Liver (tissue), 9 donors: ENCODE measurements around the gene ARHGEF10L. TPM values are rescaled to one million over a fixed set of nuclear protein-coding genes. Genes with fewer than 3 reads are reported as not detected.

Experiments
- DNase-seq: peaks from one replicate; pipeline ENCODE4 v3.0.0-alpha.2; 2017; ENCODE audit warnings: low spot score
- H3K27ac ChIP-seq, 2 donors: one replicate each; pipeline ENCODE4 v1.7.0; 2013; ENCODE audit warnings: inconsistent platforms in 2 of 2, low read length in 2 of 2, control low read depth in 1 of 2, low read depth in 1 of 2, mild to moderate bottlenecking in 1 of 2
- H3K27me3 ChIP-seq, 4 donors: one replicate each; pipeline versions ENCODE4 v1.6.1 to v1.7.0; 2013; ENCODE audit warnings: low read length in 3 of 4, inconsistent platforms in 1 of 4, mild to moderate bottlenecking in 1 of 4, moderate library complexity in 1 of 4; ENCODE audit not compliant: control insufficient read depth in 4 of 4, insufficient read depth in 4 of 4
- H3K36me3 ChIP-seq, 4 donors: one replicate each; pipeline versions ENCODE4 v1.6.1 to v1.7.0; 2013; ENCODE audit warnings: low read length in 3 of 4, mild to moderate bottlenecking in 3 of 4, low read depth in 1 of 4, moderate library complexity in 1 of 4; ENCODE audit not compliant: control insufficient read depth in 4 of 4, insufficient read depth in 3 of 4
- H3K4me1 ChIP-seq, 4 donors: one replicate each; pipeline versions ENCODE4 v1.6.1 to v1.7.0; 2013; ENCODE audit warnings: low read length in 3 of 4, mild to moderate bottlenecking in 3 of 4, moderate library complexity in 1 of 4; ENCODE audit not compliant: control insufficient read depth in 4 of 4, insufficient read depth in 4 of 4
- H3K4me3 ChIP-seq, 3 donors: one replicate each; pipeline versions ENCODE4 v1.6.1 to v1.7.0; 2013; ENCODE audit warnings: low read length in 3 of 3, control low read depth in 1 of 3, low read depth in 1 of 3, mild to moderate bottlenecking in 1 of 3
- H3K9ac ChIP-seq, 2 donors: one replicate each; pipeline ENCODE4 v1.7.0; 2013; ENCODE audit warnings: low read length in 2 of 2, mild to moderate bottlenecking in 2 of 2, moderate library complexity in 2 of 2, control low read depth in 1 of 2, low read depth in 1 of 2
- H3K9me3 ChIP-seq, 4 donors: one replicate each; pipeline versions ENCODE4 v1.6.1 to v1.7.0; 2013; ENCODE audit warnings: low read length in 3 of 4; ENCODE audit not compliant: control insufficient read depth in 4 of 4
- ATF3 ChIP-seq: IDR thresholded peaks from 2 replicates; pipeline ENCODE4 v1.6.1; 2016; ENCODE audit warnings: antibody characterized with exemption
- CTCF ChIP-seq: fragments of 150-350 bp; IDR thresholded peaks from 2 replicates; pipeline ENCODE4 v1.5.1; 2017; ENCODE audit warnings: improper control_type of control experiment, low read depth, low read length; ENCODE audit not compliant: missing input control
- FOXA2 ChIP-seq: IDR thresholded peaks from 2 replicates; pipeline ENCODE4 v1.6.1; 2016; ENCODE audit warnings: antibody characterized with exemption
- GABPA ChIP-seq, 2 donors: IDR thresholded peaks in 1 of 2; conservative IDR thresholded peaks in 1 of 2; 2 replicates each; pipeline ENCODE4 v1.6.1; 2016; ENCODE audit warnings: antibody characterized with exemption in 2 of 2, mild to moderate bottlenecking in 1 of 2, moderate library complexity in 1 of 2
- HNF4A ChIP-seq, 2 donors: conservative IDR thresholded peaks; 2 replicates each; pipeline ENCODE4 v1.6.1; 2016; ENCODE audit warnings: antibody characterized with exemption in 2 of 2, mild to moderate bottlenecking in 2 of 2
- MAX ChIP-seq: IDR thresholded peaks from 2 replicates; pipeline ENCODE4 v1.6.1; 2016; ENCODE audit warnings: antibody characterized with exemption
- RAD21 ChIP-seq, 2 donors: IDR thresholded peaks; 2 replicates each; pipeline ENCODE4 v1.6.1; 2016; ENCODE audit warnings: antibody characterized with exemption in 2 of 2, mild to moderate bottlenecking in 2 of 2
- REST ChIP-seq: IDR thresholded peaks from 2 replicates; pipeline ENCODE4 v1.6.1; 2016; ENCODE audit warnings: antibody characterized with exemption, mild to moderate bottlenecking
- RXRA ChIP-seq, 2 donors: IDR thresholded peaks; 2 replicates each; pipeline ENCODE4 v1.6.1; 2017 to 2018; ENCODE audit warnings: antibody characterized with exemption in 2 of 2, mild to moderate bottlenecking in 1 of 2
- SP1 ChIP-seq: IDR thresholded peaks from 2 replicates; pipeline ENCODE4 v1.6.1; 2018; ENCODE audit warnings: antibody characterized with exemption, mild to moderate bottlenecking
- TAF1 ChIP-seq: conservative IDR thresholded peaks from 2 replicates; pipeline ENCODE4 v1.6.1; 2016; ENCODE audit warnings: antibody characterized with exemption, mild to moderate bottlenecking
- YY1 ChIP-seq: IDR thresholded peaks from 2 replicates; pipeline ENCODE4 v1.6.1; 2016; ENCODE audit warnings: antibody characterized with exemption, mild to moderate bottlenecking
- WGBS: extraction: QIAGEN DNeasy Blood & Tissue Kit; methylation state at CpG from one replicate; pipeline ENCODE4 v1.1.7; 2013; 5-methylcytosine and 5-hydroxymethylcytosine counted together
- polyA plus RNA-seq, 2 donors: library from polyadenylated mRNA; stranded (reverse) in 1 of 2; unstranded in 1 of 2; fragments of 200-250 nt in 1 of 2; fragments of >200 nt in 1 of 2; fragmentation: Nextera tagmentation in 1 of 2; extraction: Ambion mirVana in 1 of 2; gene quantifications; one replicate each; pipeline versions ENCODE4 v1.2.1 to v1.2.3, GENCODE V29; 2013 to 2015
- total RNA-seq, 2 donors: library from RNA; depleted of rRNA; stranded (reverse); fragments of >200 nt; gene quantifications; one replicate each; pipeline ENCODE4 v1.2.3, GENCODE V29; 2014
- donor health status: healthy.
- donor health status: healthy.
- donor health status: healthy.
- donor health status: healthy.
- donor health status: healthy.

Gene ARHGEF10L
- total and polyA plus RNA-seq, 4 donors = 26.3 to 169 (median 57.5) TPM

GRCh38 chr1:17582124-17582774 is 42.8 kb downstream of the ARHGEF10L start:
- peak; percentile 22 to 27 for TF ChIP-seq HNF4A (conservative IDR thresholded peaks at IDR 0.05)
- TF ChIP-seq RXRA (IDR thresholded peaks at IDR 0.05) = peak in 1 of 2 donors; percentile 50
- TF ChIP-seq TAF1 = no peak
- H3K27me3 ChIP-seq = no peaks in the 10 kb centered on the region
- no peaks in the 10 kb centered on the region for H3K9me3 ChIP-seq
- H3K4me1 ChIP-seq = peaks cover 28 to 77% (median 67%) of the 10 kb centered on the region in 4 donors
- H3K9ac ChIP-seq = peak overlapping the region; percentile 4 to 42
- H3K36me3 ChIP-seq = peaks cover 0 to 12% (median 5%) of the 10 kb centered on the region in 4 donors
- H3K27ac ChIP-seq = peak overlapping the region; percentile 86 to 92
- DNase-seq = no peak
- peak overlapping the region; percentile 47 to 86 (median 80) for H3K4me3 ChIP-seq
- WGBS = 22% methylated on average over 11 of the region's 11 CpGs

- DNase-seq = no peak
- 87% methylated on average over 10 of the region's 10 CpGs for WGBS
- H3K27me3 ChIP-seq = no peaks in the 10 kb centered on the region
- TF ChIP-seq ATF3 (no peak), SP1 (no peak), RXRA (IDR thresholded peaks at IDR 0.05) (no peak), FOXA2 (no peak), TAF1 (no peak), GABPA (IDR thresholded peaks at IDR 0.05 in 1 of 2, conservative IDR thresholded peaks at IDR 0.05 in 1 of 2) (no peak), YY1 (no peak), CTCF (no peak), RAD21 (IDR thresholded peaks at IDR 0.05) (no peak), HNF4A (conservative IDR thresholded peaks at IDR 0.05) (no peak), MAX (no peak), REST (no peak)
- H3K27ac ChIP-seq = peak overlapping the region in 1 of 2 donors; percentile 49
- H3K9me3 ChIP-seq = no peaks in the 10 kb centered on the region
- H3K36me3 ChIP-seq = peaks cover 1 to 18% (median 7%) of the 10 kb centered on the region in 4 donors
- no peak overlapping the region for H3K4me3 ChIP-seq
- peaks cover 33 to 83% (median 73%) of the 10 kb centered on the region in 4 donors for H3K4me1 ChIP-seq
- H3K9ac ChIP-seq = no peak overlapping the region
Observed at GRCh38 chr1:17584539-17584938, 45.0 kb downstream of the ARHGEF10L start.
